K562 (cell line): Measurements from ENCODE around the gene EMILIN1. TPM values are rescaled to one million over a fixed set of nuclear protein-coding genes. Genes with fewer than 3 reads are reported as not detected.

Experiments used
- MCM7 ChIP-seq, 2 experiments: fragments of 450-650 bp; IDR thresholded peaks; 2 replicates each; pipeline ENCODE4 v1.6.1; 2016 to 2018
- PTRF ChIP-seq: fragments of 450-650 bp; IDR thresholded peaks from 2 replicates; pipeline ENCODE4 v1.6.1; 2016; ENCODE audit warnings: mild to moderate bottlenecking, missing genetic modification characterization, missing compliant biosample characterization
- RBBP5 ChIP-seq: fragments of 200-600 bp; sonication (generic); IDR thresholded peaks from 2 replicates; pipeline ENCODE4 v1.6.1; 2012; ENCODE audit warnings: borderline replicate concordance, mild to moderate bottlenecking, low read length, control low read depth, inconsistent platforms; ENCODE audit not compliant: insufficient read depth, poor library complexity, severe bottlenecking
- RBM17 ChIP-seq: fragments of 200-400 bp; formaldehyde crosslinking; IDR thresholded peaks from 2 replicates; pipeline ENCODE4 v1.6.1; 2017; ENCODE audit warnings: low read depth, mild to moderate bottlenecking, low read length, borderline replicate concordance
- SAFB2 ChIP-seq: fragments of 200-400 bp; formaldehyde crosslinking; IDR thresholded peaks from 2 replicates; pipeline ENCODE4 v1.6.1; 2018; ENCODE audit warnings: borderline replicate concordance, low read length, low read depth, moderate library complexity; ENCODE audit not compliant: severe bottlenecking
- SNIP1 ChIP-seq: fragments of 450-650 bp; IDR thresholded peaks from 2 replicates; pipeline ENCODE4 v1.7.1; 2017; ENCODE audit warnings: low read depth, mild to moderate bottlenecking
- SP1 ChIP-seq: sonication (generic); formaldehyde crosslinking; IDR thresholded peaks from 2 replicates; pipeline ENCODE4 v1.8.1; 2022; ENCODE audit warnings: mild to moderate bottlenecking, missing genetic modification reagents
- SREBF1 ChIP-seq: fragments of 150-350 bp; IDR thresholded peaks from 2 replicates; pipeline ENCODE4 v1.6.1; 2014; ENCODE audit warnings: antibody characterized with exemption, low read depth, low read length, borderline replicate concordance
- TCF7 ChIP-seq: sonication (generic); IDR thresholded peaks from 2 replicates; pipeline ENCODE4 v1.6.1; 2016; ENCODE audit warnings: antibody characterized with exemption, borderline replicate concordance
- XRCC4 ChIP-seq: IDR thresholded peaks from one replicate; pipeline ENCODE4 v1.6.1; 2011; ENCODE audit not compliant: insufficient read depth, insufficient read length; ENCODE audit errors: extremely low read depth
- ZBED1 ChIP-seq: IDR thresholded peaks from 2 replicates; pipeline ENCODE4 v1.6.1; 2014
- ZNF699 ChIP-seq: fragments of 250-450 bp; sonication (Bioruptor Pico); IDR thresholded peaks from 2 replicates; pipeline ENCODE4 v1.8.0; 2021; ENCODE audit warnings: mild to moderate bottlenecking, moderate library complexity; ENCODE audit not compliant: insufficient replicate concordance
- polyA plus RNA-seq, 8 experiments: library from polyadenylated mRNA; depleted of rRNA in 4 of 8; stranded (reverse) in 5 of 8; unstranded in 3 of 8; fragments of >200 nt; fragmentation: Nextera tagmentation in 2 of 8; fragmentation: Illumina TruSeq in 1 of 8; extraction: Ambion mirVana in 2 of 8; extraction: Trizol in 1 of 8; gene quantifications; 2 replicates each; pipeline versions ENCODE4 v1.2.1 to v1.2.3, GENCODE V29; 2011 to 2014; ENCODE audit warnings: inconsistent platforms in 1 of 8, missing spikeins in 1 of 8
- total RNA-seq, 7 experiments: library from RNA; depleted of rRNA in 6 of 7; stranded (reverse); fragments of >200 nt in 6 of 7; fragmentation: Illumina TruSeq in 2 of 7; extraction: Trizol in 2 of 7; gene quantifications; 2 replicates each; pipeline versions ENCODE4 v1.2.1 to v1.2.3, GENCODE V29; 2011 to 2021; ENCODE audit warnings: low replicate concordance in 1 of 7
- TF ChIP-seq, protein P1 (sequence below): sonication (generic); formaldehyde crosslinking; IDR thresholded peaks from 2 replicates; pipeline ENCODE4 v1.8.0; 2022; ENCODE audit warnings: missing genetic modification reagents, mild to moderate bottlenecking, moderate library complexity, borderline replicate concordance
- TF ChIP-seq, protein P2 (sequence below): sonication (generic); formaldehyde crosslinking; IDR thresholded peaks from 2 replicates; pipeline ENCODE4 v1.8.0; 2022; ENCODE audit warnings: missing genetic modification reagents, mild to moderate bottlenecking, borderline replicate concordance
- TF ChIP-seq, protein P3 (sequence below): fragments of 250-450 bp; sonication (Bioruptor Pico); IDR thresholded peaks from 2 replicates; pipeline ENCODE4 v1.4.0; 2020
- TF ChIP-seq, protein P4 (sequence below): fragments of 200-800 bp; sonication (Bioruptor generic); IDR thresholded peaks from 2 replicates; pipeline ENCODE4 v1.6.1; 2016; ENCODE audit warnings: missing genetic modification characterization, missing compliant biosample characterization
- TF ChIP-seq, protein P5 (sequence below): fragments of 250-450 bp; sonication (Bioruptor Pico); IDR thresholded peaks from 2 replicates; pipeline ENCODE4 v1.8.0; 2021; ENCODE audit warnings: mild to moderate bottlenecking, moderate library complexity

EMILIN1 gene
- total and polyA plus RNA-seq, 9 of the 15 experiments (the other 6 are each of a cell fraction or from before 2014, with no cell fraction given) = 0.04 to 2.7 (median 0.54) TPM; not detected in 2

DNA sequence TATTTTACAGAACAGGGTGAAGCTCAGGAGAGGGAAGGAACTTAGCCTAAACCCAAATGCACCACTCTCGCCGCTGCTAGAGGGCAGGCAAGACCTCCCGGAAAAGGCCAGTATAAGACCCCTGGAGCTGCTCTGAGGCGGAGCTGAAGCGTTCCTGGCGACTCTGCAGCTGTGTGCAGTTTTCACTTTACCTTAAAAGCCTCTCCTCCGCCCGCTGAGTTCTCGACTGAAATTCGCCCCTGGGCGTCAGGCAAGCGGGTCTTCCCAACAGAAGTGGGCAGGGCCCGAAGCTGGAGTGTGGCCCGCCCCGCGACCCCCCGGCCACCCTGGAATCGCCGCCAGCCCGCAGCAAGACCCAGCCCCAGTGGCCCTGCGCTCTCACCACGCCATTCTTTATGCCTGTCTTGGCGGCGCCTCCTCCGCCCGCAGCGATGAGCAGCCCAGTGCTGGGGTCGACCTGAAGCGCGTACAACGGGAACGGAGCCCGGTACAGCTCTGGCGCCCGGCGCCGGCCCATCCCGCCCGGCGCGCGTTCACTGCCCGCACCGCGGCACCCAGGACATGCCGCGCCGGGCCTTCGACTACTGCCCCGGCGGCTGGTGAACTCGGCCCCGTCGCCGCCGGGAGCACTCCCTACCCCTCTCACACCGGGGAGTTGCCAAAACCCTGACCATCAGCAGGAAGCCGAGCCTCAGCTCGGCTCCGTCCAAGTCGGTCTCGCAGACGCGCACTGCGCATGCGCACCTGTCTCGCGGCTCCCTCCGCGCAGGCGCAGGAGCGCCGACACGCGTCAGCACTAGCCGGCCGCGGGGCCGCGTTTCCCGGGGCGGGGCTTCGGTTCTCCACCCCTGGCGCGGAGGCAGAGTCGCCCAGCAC is 55.7 kb downstream of the EMILIN1 start, which contains the start of gene PREB (continued):
- TF ChIP-seq, protein P1, sequence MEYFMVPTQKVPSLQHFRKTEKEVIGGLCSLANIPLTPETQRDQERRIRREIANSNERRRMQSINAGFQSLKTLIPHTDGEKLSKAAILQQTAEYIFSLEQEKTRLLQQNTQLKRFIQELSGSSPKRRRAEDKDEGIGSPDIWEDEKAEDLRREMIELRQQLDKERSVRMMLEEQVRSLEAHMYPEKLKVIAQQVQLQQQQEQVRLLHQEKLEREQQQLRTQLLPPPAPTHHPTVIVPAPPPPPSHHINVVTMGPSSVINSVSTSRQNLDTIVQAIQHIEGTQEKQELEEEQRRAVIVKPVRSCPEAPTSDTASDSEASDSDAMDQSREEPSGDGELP (CRISPR knock-in tag) = peak; percentile 37
- TF ChIP-seq SREBF1 (no peak), RBM17 (no peak), SNIP1 (no peak), ZNF699 (no peak), ZBED1 (no peak), SP1 (CRISPR knock-in tag) (no peak), XRCC4 (no peak), RBBP5 (peak; percentile 52), PTRF (no peak), MCM7 (IDR thresholded peaks at IDR 0.05) (no peak), TCF7 (no peak), SAFB2 (no peak)
- TF ChIP-seq, protein P2, sequence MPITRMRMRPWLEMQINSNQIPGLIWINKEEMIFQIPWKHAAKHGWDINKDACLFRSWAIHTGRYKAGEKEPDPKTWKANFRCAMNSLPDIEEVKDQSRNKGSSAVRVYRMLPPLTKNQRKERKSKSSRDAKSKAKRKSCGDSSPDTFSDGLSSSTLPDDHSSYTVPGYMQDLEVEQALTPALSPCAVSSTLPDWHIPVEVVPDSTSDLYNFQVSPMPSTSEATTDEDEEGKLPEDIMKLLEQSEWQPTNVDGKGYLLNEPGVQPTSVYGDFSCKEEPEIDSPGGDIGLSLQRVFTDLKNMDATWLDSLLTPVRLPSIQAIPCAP = no peak
- TF ChIP-seq, protein P3, sequence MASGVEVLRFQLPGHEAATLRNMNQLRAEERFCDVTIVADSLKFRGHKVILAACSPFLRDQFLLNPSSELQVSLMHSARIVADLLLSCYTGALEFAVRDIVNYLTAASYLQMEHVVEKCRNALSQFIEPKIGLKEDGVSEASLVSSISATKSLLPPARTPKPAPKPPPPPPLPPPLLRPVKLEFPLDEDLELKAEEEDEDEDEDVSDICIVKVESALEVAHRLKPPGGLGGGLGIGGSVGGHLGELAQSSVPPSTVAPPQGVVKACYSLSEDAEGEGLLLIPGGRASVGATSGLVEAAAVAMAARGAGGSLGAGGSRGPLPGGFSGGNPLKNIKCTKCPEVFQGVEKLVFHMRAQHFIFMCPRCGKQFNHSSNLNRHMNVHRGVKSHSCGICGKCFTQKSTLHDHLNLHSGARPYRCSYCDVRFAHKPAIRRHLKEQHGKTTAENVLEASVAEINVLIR = 0 out of 2 replicates have a peak, but pooled peaks have one; percentile 27
- TF ChIP-seq, protein P4, sequence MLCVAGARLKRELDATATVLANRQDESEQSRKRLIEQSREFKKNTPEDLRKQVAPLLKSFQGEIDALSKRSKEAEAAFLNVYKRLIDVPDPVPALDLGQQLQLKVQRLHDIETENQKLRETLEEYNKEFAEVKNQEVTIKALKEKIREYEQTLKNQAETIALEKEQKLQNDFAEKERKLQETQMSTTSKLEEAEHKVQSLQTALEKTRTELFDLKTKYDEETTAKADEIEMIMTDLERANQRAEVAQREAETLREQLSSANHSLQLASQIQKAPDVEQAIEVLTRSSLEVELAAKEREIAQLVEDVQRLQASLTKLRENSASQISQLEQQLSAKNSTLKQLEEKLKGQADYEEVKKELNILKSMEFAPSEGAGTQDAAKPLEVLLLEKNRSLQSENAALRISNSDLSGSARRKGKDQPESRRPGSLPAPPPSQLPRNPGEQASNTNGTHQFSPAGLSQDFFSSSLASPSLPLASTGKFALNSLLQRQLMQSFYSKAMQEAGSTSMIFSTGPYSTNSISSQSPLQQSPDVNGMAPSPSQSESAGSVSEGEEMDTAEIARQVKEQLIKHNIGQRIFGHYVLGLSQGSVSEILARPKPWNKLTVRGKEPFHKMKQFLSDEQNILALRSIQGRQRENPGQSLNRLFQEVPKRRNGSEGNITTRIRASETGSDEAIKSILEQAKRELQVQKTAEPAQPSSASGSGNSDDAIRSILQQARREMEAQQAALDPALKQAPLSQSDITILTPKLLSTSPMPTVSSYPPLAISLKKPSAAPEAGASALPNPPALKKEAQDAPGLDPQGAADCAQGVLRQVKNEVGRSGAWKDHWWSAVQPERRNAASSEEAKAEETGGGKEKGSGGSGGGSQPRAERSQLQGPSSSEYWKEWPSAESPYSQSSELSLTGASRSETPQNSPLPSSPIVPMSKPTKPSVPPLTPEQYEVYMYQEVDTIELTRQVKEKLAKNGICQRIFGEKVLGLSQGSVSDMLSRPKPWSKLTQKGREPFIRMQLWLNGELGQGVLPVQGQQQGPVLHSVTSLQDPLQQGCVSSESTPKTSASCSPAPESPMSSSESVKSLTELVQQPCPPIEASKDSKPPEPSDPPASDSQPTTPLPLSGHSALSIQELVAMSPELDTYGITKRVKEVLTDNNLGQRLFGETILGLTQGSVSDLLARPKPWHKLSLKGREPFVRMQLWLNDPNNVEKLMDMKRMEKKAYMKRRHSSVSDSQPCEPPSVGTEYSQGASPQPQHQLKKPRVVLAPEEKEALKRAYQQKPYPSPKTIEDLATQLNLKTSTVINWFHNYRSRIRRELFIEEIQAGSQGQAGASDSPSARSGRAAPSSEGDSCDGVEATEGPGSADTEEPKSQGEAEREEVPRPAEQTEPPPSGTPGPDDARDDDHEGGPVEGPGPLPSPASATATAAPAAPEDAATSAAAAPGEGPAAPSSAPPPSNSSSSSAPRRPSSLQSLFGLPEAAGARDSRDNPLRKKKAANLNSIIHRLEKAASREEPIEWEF = no peak
- TF ChIP-seq, protein P5, sequence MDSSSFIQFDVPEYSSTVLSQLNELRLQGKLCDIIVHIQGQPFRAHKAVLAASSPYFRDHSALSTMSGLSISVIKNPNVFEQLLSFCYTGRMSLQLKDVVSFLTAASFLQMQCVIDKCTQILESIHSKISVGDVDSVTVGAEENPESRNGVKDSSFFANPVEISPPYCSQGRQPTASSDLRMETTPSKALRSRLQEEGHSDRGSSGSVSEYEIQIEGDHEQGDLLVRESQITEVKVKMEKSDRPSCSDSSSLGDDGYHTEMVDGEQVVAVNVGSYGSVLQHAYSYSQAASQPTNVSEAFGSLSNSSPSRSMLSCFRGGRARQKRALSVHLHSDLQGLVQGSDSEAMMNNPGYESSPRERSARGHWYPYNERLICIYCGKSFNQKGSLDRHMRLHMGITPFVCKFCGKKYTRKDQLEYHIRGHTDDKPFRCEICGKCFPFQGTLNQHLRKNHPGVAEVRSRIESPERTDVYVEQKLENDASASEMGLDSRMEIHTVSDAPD (CRISPR knock-in tag) = no peak
